ENCODE measurements around the gene MLH1.

DNA sequence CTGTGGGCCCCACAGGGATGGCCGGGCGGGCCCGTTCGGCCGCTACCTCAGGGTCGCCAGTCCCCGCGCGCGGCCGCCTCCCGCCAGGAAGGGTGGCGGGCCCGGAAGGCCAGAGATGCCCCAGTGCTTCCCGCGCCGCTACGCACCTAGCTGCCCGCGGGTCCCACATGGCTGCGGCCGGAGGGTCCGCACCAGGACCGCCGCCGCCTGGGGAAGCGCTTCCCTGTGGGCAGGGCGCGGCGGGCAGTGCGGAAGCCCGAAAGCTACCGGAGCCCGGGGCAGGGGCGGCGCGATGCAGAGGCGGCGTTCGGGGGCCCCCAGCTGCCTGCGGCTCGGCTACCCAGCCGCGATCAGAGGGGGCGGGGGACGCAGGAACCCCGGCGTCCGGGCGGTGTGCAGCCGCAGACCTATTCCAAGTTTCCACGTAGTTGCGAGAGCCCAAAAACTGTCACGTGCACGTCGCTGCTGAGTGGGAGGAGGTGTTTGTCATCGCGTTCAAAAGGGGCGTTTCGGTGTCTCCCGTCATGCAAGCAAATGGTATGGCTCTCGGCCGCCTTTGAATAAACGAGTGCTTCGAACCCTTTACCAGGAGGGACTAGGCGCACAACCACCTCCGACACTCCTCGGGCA, 48.6 kb upstream of the MLH1 start, which contains the start of gene TRANK1:
- TF ChIP-seq POLR2A (IDR thresholded peaks at IDR 0.05; ENCODE audit: low read length) = peak; percentile 96
- TF ChIP-seq GATA1 (IDR thresholded peaks at IDR 0.05; ENCODE audit: low read depth, low read length) = no peak

All from erythroblast (primary cell).